GM19463 (cell line): Measurements from ENCODE around the gene SLC16A3.
A peak's percentile ranks its signal among the peaks of the same experiment; 100 is the strongest.
"Not testable (repeated sequence)": the region's sequence is repeated elsewhere in the genome, so short reads cannot be mapped to it uniquely, and the experiment has no call there.

Experiments
- ATAC-seq: cut with Tn5 transposase; IDR thresholded peaks from one replicate; pipeline ENCODE4 v1.9.1; 2021; ENCODE audit warnings: mild to moderate bottlenecking, moderate library complexity; ENCODE audit not compliant: unreplicated experiment

SLC16A3 gene

GRCh38 chr17:82228842-82229697, at the start of gene SLC16A3:
SLC16A3 (plus strand) TSS chr17:82229042; CDS start chr17:82236009, 6,967 bp downstream.
- ATAC-seq: peak; percentile 52

- no peak for ATAC-seq
Measured at GRCh38 chr17:82179412-82179811, 49.4 kb upstream of the SLC16A3 start.

GRCh38 chr17:82179946-82180475, 48.8 kb upstream of the SLC16A3 start:
- no peak for ATAC-seq

- ATAC-seq: no peak
Measured at GRCh38 chr17:82180776-82181528, 47.9 kb upstream of the SLC16A3 start.

- no peak for ATAC-seq
Measured at GRCh38 chr17:82184761-82185160, 44.1 kb upstream of the SLC16A3 start.

- ATAC-seq: no peak
Measured at GRCh38 chr17:82186221-82186620, 42.6 kb upstream of the SLC16A3 start.

GRCh38 chr17:82187500-82187899, 41.3 kb upstream of the SLC16A3 start:
- no peak for ATAC-seq

GRCh38 chr17:82188001-82188961, 40.6 kb upstream of the SLC16A3 start:
- ATAC-seq: no peak

- not testable (repeated sequence) for ATAC-seq
Measured at GRCh38 chr17:82193050-82193449, 35.8 kb upstream of the SLC16A3 start.

GRCh38 chr17:82193520-82194220, 35.2 kb upstream of the SLC16A3 start:
- no peak for ATAC-seq

GRCh38 chr17:82194765-82195164, 34.1 kb upstream of the SLC16A3 start:
- no peak for ATAC-seq

- no peak for ATAC-seq
Measured at GRCh38 chr17:82195675-82196672, 32.9 kb upstream of the SLC16A3 start.

- no peak for ATAC-seq
Measured at GRCh38 chr17:82198092-82198491, 30.8 kb upstream of the SLC16A3 start.

GRCh38 chr17:82199496-82199895, 29.3 kb upstream of the SLC16A3 start:
- ATAC-seq: no peak

GRCh38 chr17:82200135-82200534, 28.7 kb upstream of the SLC16A3 start:
- no peak for ATAC-seq

- ATAC-seq: no peak
Measured at GRCh38 chr17:82200743-82201497, 27.9 kb upstream of the SLC16A3 start.

- ATAC-seq: no peak
Measured at GRCh38 chr17:82201498-82201910, 27.3 kb upstream of the SLC16A3 start.

GRCh38 chr17:82202981-82203380, 25.9 kb upstream of the SLC16A3 start:
- no peak for ATAC-seq
